DND-41 (cell line): ENCODE results near the gene SLC4A5.

Experiments
- CTCF ChIP-seq: IDR thresholded peaks from 2 replicates; pipeline ENCODE4 v1.5.1; 2012; ENCODE audit warnings: borderline replicate concordance, low read length, moderate library complexity, mild to moderate bottlenecking; ENCODE audit not compliant: poor library complexity, severe bottlenecking; ENCODE audit errors: extremely low read depth
- EZH2 ChIP-seq: IDR thresholded peaks from 3 replicates; pipeline ENCODE4 v1.6.1; 2012; ENCODE audit warnings: borderline replicate concordance, low read depth, mild to moderate bottlenecking, moderate library complexity, low read length, inconsistent platforms; ENCODE audit not compliant: severe bottlenecking

DNA sequence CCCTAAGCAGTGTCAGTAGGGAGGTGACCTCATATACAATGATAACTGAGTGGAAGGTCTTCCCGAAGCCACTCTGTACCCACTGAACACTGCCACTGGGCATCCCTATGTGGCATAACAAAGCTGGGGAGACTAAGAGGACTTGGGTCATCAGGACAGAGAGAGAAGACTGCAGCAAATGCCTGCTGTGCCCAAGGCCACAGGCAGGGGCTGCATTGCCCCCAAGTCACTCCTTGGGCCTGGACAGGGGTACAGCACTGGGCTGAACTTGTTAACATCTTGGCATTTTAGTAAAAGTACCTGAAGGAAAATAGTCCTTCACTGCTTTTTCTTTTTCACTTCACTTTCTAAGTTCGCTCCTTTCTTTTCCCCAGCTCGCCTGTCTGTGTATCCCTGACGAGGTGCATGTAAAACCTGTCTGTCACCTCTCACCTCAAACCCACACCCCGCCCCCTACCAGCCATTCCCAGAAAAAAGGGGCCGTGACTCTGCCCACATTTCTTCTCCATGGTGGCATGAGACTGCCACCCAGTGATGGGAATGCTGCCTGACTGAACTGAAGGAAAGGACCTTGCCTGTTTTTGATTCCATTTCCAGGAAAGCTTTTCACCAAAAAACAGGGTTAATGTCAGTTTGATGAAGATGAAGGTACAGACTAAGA lies 81.9 kb downstream of the SLC4A5 start:
- TF ChIP-seq CTCF: peak; percentile 21
- TF ChIP-seq EZH2: no peak
